PC-3 (cell line): Measurements from ENCODE around the gene GLMP.

ENCODE experiments used
- EZH2 ChIP-seq: fragments of 300-600 bp; sonication (generic); IDR thresholded peaks from one replicate; pipeline ENCODE4 v1.6.1; 2017; ENCODE audit warnings: antibody characterized with exemption, mild to moderate bottlenecking, low read length; ENCODE audit not compliant: unreplicated experiment
- TF ChIP-seq, protein P1 (sequence below): fragments of 300-600 bp; sonication (generic); conservative IDR thresholded peaks from 2 replicates; pipeline ENCODE4 v1.5.1; 2017; ENCODE audit warnings: antibody characterized with exemption, low read depth, mild to moderate bottlenecking, low read length

GRCh38 chr1:156298852-156299357 is 3.4 kb upstream of the GLMP start, which contains the start of gene VHLL:
- TF ChIP-seq, protein P1, sequence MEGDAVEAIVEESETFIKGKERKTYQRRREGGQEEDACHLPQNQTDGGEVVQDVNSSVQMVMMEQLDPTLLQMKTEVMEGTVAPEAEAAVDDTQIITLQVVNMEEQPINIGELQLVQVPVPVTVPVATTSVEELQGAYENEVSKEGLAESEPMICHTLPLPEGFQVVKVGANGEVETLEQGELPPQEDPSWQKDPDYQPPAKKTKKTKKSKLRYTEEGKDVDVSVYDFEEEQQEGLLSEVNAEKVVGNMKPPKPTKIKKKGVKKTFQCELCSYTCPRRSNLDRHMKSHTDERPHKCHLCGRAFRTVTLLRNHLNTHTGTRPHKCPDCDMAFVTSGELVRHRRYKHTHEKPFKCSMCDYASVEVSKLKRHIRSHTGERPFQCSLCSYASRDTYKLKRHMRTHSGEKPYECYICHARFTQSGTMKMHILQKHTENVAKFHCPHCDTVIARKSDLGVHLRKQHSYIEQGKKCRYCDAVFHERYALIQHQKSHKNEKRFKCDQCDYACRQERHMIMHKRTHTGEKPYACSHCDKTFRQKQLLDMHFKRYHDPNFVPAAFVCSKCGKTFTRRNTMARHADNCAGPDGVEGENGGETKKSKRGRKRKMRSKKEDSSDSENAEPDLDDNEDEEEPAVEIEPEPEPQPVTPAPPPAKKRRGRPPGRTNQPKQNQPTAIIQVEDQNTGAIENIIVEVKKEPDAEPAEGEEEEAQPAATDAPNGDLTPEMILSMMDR, result no peak
- no peak for TF ChIP-seq EZH2
